GM19351 (cell line): ENCODE results near the gene PALLD.

Experiments used
- ATAC-seq: cut with Tn5 transposase; IDR thresholded peaks from one replicate; pipeline ENCODE4 v1.9.1; 2021; ENCODE audit warnings: mild to moderate bottlenecking, moderate library complexity; ENCODE audit not compliant: unreplicated experiment

Gene PALLD

GRCh38 chr4:168555437-168555836 lies 58.6 kb downstream of the PALLD start:
- ATAC-seq: no peak

GRCh38 chr4:168557658-168558057 lies 60.8 kb downstream of the PALLD start:
- ATAC-seq: no peak

GRCh38 chr4:168558599-168558998 lies 61.7 kb downstream of the PALLD start:
- ATAC-seq: no peak

GRCh38 chr4:168560184-168561180 lies 63.6 kb downstream of the PALLD start:
- no peak for ATAC-seq

- no peak for ATAC-seq
Observed at GRCh38 chr4:168562041-168562571, 65.3 kb downstream of the PALLD start.

GRCh38 chr4:168564023-168564422 lies 67.2 kb downstream of the PALLD start:
- no peak for ATAC-seq

- no peak for ATAC-seq
Observed at GRCh38 chr4:168565130-168565529, 68.3 kb downstream of the PALLD start.

GRCh38 chr4:168566726-168567125 lies 69.9 kb downstream of the PALLD start:
- ATAC-seq: no peak

- no peak for ATAC-seq
Observed at GRCh38 chr4:168569066-168569930, 72.4 kb downstream of the PALLD start.

- no peak for ATAC-seq
Observed at GRCh38 chr4:168569931-168570276, 73.1 kb downstream of the PALLD start.

GRCh38 chr4:168570466-168570865 lies 73.6 kb downstream of the PALLD start:
- no peak for ATAC-seq

- ATAC-seq: no peak
Observed at GRCh38 chr4:168572002-168572401, 75.2 kb downstream of the PALLD start.

- ATAC-seq: no peak
Observed at GRCh38 chr4:168573870-168574269, 77.0 kb downstream of the PALLD start.

- ATAC-seq: no peak
Observed at GRCh38 chr4:168574581-168575295, 77.9 kb downstream of the PALLD start.

- no peak for ATAC-seq
Observed at GRCh38 chr4:168575473-168575872, 78.6 kb downstream of the PALLD start.

GRCh38 chr4:168577624-168578023 lies 80.8 kb downstream of the PALLD start:
- ATAC-seq: no peak

GRCh38 chr4:168580228-168580627 lies 83.4 kb downstream of the PALLD start:
- ATAC-seq: no peak

- peak; percentile 64 for ATAC-seq
Observed at GRCh38 chr4:168584321-168584771, 87.5 kb downstream of the PALLD start.

GRCh38 chr4:168585168-168586091 lies 88.6 kb downstream of the PALLD start:
- peak; percentile 90 for ATAC-seq

- no peak for ATAC-seq
Observed at GRCh38 chr4:168586926-168587325, 90.1 kb downstream of the PALLD start.
